Superior temporal gyrus (tissue), 1 donor: ENCODE data around the gene BBOX1.

Experiments
- DNase-seq: peaks from one replicate; pipeline ENCODE4 v3.0.0-alpha.2; 2016; ENCODE audit errors: extremely low spot score

The BBOX1 gene

GRCh38 chr11:27025312-27025955 lies 15.2 kb upstream of the BBOX1 start:
- no peak for DNase-seq

- no peak for DNase-seq
Measured at GRCh38 chr11:27025957-27026733, 14.5 kb upstream of the BBOX1 start.

GRCh38 chr11:27028561-27028965 lies 12.1 kb upstream of the BBOX1 start:
- peak; percentile 67 for DNase-seq

- no peak for DNase-seq
Measured at GRCh38 chr11:27029966-27030365, 10.6 kb upstream of the BBOX1 start.

- DNase-seq, result no peak
Measured at GRCh38 chr11:27031754-27032153, 8.9 kb upstream of the BBOX1 start.

- no peak for DNase-seq
Measured at GRCh38 chr11:27039873-27040272, 742 bp upstream of the BBOX1 start.

GRCh38 chr11:27041141-27041899 lies 705 bp downstream of the BBOX1 start:
- peak; percentile 34 for DNase-seq

GRCh38 chr11:27046956-27047355 lies 6.3 kb downstream of the BBOX1 start:
- DNase-seq, result no peak

- no peak for DNase-seq
Measured at GRCh38 chr11:27052668-27053067, 12.1 kb downstream of the BBOX1 start.

- no peak for DNase-seq
Measured at GRCh38 chr11:27055065-27055682, 14.6 kb downstream of the BBOX1 start.

- DNase-seq, result no peak
Measured at GRCh38 chr11:27057091-27057780, 16.6 kb downstream of the BBOX1 start.

GRCh38 chr11:27058456-27058855 lies 17.8 kb downstream of the BBOX1 start:
- no peak for DNase-seq

- DNase-seq, result no peak
Measured at GRCh38 chr11:27059431-27059830, 18.8 kb downstream of the BBOX1 start.

- DNase-seq, result no peak
Measured at GRCh38 chr11:27060816-27061460, 20.3 kb downstream of the BBOX1 start.

GRCh38 chr11:27061461-27061821 lies 20.8 kb downstream of the BBOX1 start:
- no peak for DNase-seq

- DNase-seq, result no peak
Measured at GRCh38 chr11:27064086-27064485, 23.5 kb downstream of the BBOX1 start.

GRCh38 chr11:27075192-27075591 lies 34.6 kb downstream of the BBOX1 start:
- DNase-seq, result no peak

GRCh38 chr11:27075655-27076054 lies 35.0 kb downstream of the BBOX1 start:
- DNase-seq, result no peak

- DNase-seq, result no peak
Measured at GRCh38 chr11:27076121-27076589, 35.5 kb downstream of the BBOX1 start.

GRCh38 chr11:27081056-27081455 lies 40.4 kb downstream of the BBOX1 start:
- no peak for DNase-seq

- DNase-seq, result no peak
Measured at GRCh38 chr11:27083241-27083640, 42.6 kb downstream of the BBOX1 start.
